Measurements from ENCODE around the gene ZDHHC14.
A peak's percentile ranks its signal among the peaks of the same experiment; 100 is the strongest.

ZDHHC14 gene

GRCh38 chr6:157632821-157633220, 251.8 kb downstream of the ZDHHC14 start:
- DNase-seq, result no peak

DNA sequence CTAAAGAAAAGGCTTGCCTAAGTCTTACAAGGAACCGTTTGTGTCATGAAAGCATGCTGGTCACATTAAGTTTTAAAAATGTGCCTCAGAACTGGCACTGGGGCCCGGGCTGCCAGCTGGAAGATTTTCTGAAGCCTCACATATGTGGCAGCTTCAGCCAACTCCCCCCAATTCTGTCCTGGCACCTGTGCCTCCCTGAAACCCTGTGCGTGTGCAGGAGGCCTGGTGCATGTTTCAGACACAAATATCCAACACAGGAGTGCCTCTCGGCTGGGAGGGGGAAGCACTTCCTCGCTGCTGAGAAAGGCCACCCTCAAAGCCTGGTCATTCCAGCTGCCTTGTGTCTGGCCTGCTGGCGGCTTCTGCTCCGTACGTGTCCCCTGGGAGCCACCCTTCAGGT, 253.6 kb downstream of the ZDHHC14 start:
- DNase-seq, result no peak

- DNase-seq, result no peak
Observed at GRCh38 chr6:157635388-157636244, 254.6 kb downstream of the ZDHHC14 start.

GRCh38 chr6:157637516-157637915, 256.5 kb downstream of the ZDHHC14 start:
- DNase-seq, result no peak

- no peak for DNase-seq
Observed at GRCh38 chr6:157637941-157638662, 257.1 kb downstream of the ZDHHC14 start.

DNA sequence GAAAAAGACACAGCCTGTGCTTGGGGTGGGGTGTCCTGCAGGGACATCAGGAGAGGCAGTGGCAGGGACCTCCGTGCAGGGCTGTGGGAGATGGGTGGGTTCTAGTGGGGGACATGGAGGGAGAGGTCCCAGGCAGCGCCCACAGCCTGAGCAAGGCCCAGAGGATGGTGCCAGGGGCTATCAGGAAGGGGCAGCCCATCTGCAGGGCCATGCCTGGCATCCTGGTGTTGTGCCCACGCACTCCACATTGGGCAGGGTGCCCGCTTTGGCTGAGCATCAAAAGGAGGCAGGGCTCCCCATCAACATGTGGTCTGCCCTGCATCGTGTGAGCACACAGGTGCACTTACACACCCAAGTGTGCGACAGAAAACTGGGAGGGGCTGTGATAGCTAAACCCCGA, 257.8 kb downstream of the ZDHHC14 start:
- DNase-seq, result no peak

- no peak for DNase-seq
Observed at GRCh38 chr6:157640746-157641451, 259.9 kb downstream of the ZDHHC14 start.

DNA sequence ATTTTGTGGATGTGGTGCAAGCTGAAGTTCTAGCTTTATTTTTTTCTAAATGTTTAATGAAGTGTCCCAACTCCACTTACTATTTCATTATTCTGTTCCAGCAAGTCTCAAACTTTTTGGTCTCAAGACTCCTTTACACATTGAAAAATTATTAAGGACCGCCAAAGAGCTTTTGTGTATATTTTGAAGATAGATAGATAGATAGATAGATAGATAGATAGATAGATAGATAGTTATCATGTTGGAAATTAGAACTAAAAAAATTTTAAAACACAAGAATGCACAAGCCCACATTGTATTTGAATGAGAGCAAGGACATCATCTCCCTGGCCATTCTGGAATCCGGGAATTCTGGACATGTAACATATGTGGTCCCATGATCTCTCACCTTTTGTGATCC, 260.8 kb downstream of the ZDHHC14 start:
- no peak for DNase-seq

- DNase-seq, result no peak
Observed at GRCh38 chr6:157642736-157643135, 261.7 kb downstream of the ZDHHC14 start.

- DNase-seq, result peak; percentile 35 to 42
Observed at GRCh38 chr6:157644043-157644810, 263.2 kb downstream of the ZDHHC14 start.

DNA sequence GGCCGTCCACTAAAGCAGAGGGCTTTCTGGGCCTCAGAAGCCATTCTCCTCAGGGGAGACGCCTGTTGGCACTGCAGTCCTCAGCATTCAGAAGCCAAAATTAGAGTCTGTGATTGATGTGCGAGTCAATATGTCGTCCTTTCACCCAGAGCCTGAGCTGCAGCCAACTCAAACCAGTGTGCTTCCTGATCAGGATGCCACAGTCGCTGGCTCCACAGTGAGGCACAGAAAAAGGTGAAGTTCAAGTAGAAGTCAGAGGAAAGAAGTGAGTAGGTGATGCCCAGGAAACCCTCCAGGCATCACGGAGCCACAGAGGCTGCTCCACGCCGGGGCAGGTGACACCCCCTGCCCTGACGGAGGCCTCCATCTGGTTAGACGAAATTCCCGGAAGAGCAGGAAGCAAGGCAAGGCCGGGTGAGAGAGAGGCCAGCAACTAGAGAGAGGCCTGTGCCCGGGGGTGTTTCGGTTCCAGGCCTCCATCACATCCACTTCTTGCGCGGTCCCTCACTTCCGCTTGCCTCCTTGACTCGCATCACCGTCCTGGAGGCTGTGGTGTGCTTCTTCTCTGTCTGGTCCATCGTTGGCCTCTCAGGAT, 264.3 kb downstream of the ZDHHC14 start:
- no peak for DNase-seq

DNA sequence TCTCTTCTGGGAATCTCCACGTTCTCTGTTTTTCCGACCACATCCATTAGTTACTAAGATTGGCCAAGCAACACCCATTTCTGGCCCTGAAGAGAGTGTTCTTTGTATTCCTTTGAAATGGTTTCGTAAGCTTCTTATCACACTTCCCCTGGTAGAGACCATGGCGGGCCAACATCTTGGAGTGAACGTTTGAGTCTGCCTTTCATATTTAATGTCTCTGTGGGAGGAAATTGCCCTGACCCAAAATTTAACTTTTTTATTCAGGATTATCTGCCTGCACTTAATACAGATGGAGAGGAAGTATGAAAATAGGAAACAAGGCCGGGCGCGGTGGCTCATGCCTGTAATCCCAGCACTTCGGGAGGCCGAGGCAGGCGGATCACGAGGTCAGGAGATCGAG, 265.0 kb downstream of the ZDHHC14 start:
- no peak for DNase-seq

- no peak for DNase-seq
Observed at GRCh38 chr6:157647261-157647915, 266.4 kb downstream of the ZDHHC14 start.

GRCh38 chr6:157648561-157648960, 267.6 kb downstream of the ZDHHC14 start:
- DNase-seq, result no peak

GRCh38 chr6:157649311-157650260, 268.6 kb downstream of the ZDHHC14 start:
- DNase-seq, result no peak

- DNase-seq, result no peak
Observed at GRCh38 chr6:157650261-157650640, 269.3 kb downstream of the ZDHHC14 start.

GRCh38 chr6:157650801-157651200, 269.8 kb downstream of the ZDHHC14 start:
- no peak for DNase-seq

DNA sequence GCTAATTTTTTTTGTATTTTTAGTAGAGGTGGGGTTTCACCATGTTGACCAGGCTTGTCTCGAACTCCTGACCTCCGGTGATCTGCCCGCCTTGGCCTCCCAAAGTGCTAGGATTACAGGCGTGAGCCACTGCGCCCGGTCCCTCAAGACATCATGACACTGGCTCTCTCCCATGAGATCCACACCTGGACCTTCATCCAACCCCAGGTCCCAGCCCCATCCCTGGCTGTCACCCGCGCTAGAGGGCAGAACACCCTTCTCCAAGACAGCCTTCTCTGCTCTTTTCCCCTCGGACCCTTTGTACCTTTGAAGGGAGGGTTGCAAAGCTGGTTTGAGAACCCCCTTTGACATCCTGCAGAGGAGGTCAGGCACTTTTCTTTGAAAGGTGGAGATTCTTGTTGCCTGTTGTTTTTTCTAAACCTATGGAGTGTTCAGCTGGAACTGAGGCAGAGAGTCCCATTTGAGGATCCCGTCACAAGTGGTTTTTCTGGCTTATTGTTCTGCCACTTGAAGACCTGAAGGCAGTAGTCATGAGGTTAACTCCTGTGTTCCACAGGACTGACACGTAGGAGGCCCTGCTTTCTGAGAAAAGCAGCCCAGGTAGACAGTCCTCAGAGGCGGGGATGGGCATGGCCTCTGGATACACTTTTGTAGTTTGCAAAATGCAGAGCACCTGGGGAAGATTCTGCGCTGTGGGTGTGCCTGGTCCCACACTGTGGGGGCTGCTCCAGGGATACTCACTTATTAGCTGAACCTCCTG, 270.9 kb downstream of the ZDHHC14 start:
- no peak for DNase-seq

GRCh38 chr6:157652601-157653363, 271.8 kb downstream of the ZDHHC14 start:
- DNase-seq, result no peak

All from stimulated activated CD4-positive, alpha-beta T cell treated with anti-CD3 and anti-CD28 coated beads, Interleukin-4, amount 100 ng/mL, for 4 hours (primary cell).